HG02943 (cell line): Measurements from ENCODE around the gene KLC3.
"Not testable (repeated sequence)": the region's sequence is repeated elsewhere in the genome, so short reads cannot be mapped to it uniquely, and the experiment has no call there.

Experiments
- ATAC-seq: cut with Tn5 transposase; IDR thresholded peaks from one replicate; pipeline ENCODE4 v1.9.1; 2021; ENCODE audit warnings: mild to moderate bottlenecking, low read depth, moderate library complexity; ENCODE audit not compliant: unreplicated experiment

Gene KLC3

DNA sequence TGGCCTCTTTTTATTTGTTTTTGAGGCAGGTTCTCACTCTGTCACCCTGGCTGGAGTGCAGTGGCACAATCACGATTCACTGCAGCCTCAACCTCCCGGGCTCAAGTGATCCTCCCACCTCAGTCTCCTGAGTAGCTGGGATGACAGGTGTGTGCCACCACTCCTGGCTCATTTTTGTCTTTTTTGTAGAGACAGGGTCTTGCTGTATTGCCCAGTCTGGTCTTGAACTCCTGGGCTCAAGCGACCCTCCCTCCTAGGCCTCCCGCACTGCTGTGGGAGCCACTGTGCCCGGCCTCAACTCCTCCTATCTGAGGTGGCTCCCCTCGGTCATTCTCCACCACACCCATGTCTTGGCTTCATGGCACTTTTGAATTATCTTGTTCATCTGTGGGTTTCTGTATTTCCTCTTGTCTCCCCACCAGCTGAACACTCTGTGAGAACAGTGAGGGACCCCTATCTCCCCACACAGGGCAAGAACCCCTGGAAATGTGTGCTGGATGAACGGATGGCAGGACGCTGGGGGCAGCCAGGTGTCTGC is 25.8 kb upstream of the KLC3 start:
- ATAC-seq = no peak

DNA sequence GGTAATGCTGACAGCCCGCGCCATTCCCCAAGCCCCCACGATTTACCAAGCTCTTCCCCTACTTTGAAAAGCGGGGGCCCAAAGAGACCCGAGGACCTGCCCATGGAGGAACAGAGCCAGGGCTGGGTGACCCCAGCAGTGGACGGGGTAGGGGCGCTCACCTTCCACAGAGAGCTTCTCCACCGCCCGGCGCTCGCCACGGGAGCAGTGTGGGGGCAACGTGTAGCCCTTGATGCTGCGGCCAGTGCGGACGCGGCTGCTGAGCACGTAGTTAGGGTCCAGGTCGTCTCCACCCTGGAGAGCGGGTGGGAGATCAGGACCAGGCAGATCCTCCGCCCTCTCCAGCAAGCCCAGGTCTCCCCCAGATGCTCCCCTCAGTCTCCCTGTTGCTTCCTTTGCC is 25.2 kb upstream of the KLC3 start:
- no peak for ATAC-seq

DNA sequence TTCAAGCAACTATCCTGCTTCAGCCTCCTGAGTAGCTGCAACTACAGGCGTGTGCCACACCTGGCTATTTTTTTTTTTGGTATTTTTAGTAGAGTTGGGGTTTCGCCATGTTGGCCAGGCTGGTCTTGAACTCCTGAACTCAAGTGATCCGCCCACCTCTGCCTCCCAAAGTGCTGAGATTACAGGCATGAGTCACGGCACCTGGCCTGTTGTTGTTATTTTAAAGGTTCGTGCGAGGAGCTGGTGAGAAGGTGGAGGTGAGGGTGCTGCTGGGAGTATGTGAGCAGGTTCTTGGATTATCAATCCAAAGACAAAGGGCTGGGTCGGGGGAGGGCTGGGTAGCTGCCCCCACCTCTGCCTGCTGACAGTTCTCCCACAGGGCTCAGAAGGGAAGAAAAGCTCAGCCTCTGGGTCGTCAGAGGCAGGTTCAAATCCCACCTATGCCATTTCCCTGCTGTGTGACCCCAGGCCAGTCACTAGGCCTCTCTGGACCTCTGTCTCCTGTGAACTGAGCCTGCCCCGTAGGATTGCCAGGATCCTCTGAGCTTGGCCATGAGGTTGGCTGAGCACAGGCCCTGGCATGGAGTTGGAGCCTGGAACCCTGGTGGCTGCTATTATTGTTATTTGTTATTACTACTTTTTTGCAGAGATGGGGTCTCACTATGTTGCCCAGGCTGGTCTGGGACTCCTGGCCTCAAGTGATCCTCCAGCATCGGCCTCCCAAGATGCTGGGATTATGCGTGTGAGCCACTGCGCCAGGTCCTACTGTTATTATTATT is 19.4 kb upstream of the KLC3 start:
- no peak for ATAC-seq

DNA sequence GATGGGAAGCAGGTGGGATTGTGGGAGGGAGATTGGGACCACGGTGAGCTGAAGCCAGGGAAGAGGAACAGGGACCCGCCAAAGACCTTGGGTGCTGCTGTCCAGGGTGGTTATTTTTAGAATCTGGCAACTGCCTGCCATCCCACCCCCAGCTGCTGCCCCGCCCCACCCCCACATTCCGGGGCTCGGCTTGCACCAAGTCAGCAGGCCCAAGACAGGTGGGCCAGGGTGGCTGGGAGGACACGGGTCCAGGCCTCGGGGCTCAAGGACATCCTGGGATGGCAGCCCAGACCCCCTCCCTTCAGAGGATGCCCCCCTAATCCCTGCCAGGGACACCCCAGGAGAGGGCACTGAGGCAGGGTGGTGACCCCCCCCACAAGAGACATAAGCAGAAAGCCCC is 18.7 kb upstream of the KLC3 start:
- ATAC-seq = no peak

DNA sequence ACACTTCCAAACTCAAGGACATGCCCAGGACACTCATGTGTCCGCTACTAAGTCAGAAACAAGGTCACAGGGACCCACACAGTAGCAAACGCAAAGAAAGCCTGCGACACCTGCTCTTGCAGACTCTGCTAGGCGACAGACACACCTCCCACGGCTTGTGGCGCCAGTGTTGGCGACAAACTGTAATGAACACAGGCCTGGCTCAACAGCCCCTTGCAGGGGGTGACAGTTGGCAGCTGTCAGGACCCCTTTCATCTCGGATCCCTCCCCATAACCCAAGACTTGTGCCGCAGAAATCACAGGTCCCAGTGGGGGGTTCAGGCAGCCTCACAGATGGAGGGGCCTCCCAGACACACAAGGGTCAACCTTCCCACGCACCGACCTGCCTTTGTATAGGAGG is 18.2 kb upstream of the KLC3 start:
- no peak for ATAC-seq

DNA sequence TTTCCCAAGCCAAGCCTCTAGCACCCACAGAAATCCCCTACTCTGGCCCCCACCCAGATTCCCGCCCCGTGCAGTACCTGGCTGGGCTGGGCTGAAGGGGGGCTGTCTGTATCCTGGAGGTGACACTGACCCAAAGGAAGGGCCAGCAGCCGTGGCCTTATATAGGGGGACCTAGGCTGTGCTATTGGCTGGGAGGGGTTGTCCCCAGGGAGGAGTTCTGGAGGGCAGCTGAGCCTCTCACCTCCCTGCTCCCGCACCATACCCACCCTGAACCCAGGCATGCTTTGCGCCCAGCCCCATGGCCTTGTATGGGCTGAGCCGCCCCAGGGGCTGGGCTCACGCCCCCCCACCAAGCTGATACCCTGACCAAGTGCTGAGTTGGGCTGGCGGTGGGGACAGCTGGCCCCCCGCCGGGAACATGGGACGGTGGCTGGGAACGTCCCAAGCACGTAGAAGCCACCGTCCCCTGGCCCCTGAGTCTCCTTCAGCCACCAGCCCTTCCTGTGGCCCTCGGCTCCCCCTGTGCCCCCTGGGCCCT is 17.7 kb upstream of the KLC3 start, which contains the start of gene CKM:
CKM (minus strand) TSS at position 132 of the 538 bp plus-strand sequence. CDS start 3,162 bp downstream, outside the sequence.
- no peak for ATAC-seq

DNA sequence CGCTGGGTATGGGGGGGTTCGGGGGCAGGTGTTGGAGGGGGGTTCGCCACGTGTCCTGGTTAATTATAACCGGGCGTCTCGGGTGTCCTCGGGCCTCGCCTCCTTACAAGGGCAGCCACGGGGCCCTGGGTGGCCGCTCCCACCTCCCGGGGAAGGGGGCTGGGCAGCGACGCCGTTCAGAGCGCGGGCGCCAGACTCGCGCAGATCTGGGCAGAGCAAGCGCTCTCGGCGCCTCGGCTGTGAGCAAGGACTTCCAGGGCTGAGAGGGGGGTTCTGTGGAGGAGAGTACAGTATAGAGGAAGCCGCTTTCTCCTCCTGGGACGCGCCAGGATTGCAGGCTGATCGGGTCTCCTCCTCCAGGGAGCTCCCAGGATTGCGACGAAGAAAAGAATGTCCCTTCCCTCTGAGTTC is 16.9 kb upstream of the KLC3 start:
- no peak for ATAC-seq

DNA sequence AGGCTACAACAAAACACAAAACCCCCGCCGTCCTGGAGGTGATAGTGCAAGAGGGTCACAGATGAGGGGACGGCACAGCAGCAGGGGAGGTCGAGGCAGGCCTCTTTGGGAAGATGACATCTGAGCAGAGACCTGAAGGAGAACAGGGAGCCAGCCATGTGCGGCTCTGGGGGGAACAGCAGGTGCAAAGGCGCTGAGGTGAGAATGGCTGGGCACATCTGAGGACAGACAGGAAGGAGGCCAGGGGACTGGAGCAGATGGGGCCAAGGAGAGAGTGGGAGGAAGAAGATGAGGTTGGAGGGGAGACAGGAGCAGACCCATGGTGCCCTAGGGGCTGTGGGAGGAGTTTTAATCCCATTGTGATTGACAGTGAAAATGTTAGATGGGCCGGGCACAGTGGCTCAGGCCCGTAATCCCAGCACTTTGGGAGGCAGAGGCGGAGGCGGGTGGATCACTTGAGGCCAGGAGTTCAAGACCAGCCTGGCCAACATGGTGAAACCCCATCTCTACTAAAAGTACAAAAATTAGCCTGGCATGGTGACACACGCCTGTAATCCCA is 16.1 kb upstream of the KLC3 start:
- no peak for ATAC-seq

DNA sequence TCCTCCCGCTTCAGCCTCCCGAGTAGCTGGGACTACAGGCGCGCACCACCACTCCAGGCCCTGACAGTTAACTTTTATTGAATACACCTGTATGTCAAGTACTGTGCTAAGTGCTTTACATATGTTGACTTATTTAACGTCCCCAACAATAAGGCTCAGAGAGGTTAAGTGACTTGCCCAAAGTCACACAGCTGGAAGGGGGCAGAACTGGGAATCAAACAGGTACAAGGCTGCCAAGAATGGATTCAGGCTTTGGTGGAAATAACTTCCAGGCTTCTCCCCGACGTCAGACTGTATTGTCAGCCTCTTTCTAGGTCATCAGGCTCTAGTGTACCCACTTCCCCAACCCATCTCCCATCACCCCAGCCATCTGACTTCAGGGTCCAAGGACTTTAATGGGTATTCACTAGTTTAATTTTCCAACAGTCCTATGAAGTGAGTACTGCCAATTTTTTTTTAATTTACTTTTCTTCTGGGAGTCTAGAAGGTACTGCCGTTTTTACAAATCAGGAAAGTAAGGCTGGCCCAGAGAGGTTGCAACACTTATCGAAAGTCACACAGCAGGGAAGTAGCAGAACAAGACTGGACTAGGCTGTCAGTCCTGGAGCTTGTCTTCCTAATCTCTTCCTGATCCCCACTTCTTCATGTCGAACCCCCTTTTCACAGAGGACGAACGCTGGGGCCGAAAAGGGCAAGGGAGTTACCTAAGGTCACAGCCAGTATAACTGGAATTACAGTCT is 13.0 kb upstream of the KLC3 start:
- ATAC-seq = no peak

DNA sequence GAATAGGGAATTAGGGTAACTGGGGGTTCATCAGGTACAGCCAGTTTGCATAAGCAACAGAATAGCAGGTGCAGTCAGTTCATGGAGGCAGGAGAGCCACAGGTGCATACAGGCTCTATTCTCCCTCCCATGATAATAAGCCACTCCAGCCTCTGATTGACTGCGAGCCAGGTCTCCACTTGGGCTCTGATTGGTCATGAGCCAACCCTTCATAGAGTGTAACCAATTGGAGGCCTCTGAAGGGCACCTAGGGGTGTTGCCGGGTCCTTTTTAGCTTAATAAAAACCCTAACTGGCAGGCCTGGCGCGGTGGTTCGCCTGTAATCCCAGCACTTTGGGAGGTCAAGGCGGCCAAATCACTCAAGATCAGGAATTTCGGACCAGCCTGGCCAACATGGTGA is 9.1 kb upstream of the KLC3 start:
- no peak for ATAC-seq

DNA sequence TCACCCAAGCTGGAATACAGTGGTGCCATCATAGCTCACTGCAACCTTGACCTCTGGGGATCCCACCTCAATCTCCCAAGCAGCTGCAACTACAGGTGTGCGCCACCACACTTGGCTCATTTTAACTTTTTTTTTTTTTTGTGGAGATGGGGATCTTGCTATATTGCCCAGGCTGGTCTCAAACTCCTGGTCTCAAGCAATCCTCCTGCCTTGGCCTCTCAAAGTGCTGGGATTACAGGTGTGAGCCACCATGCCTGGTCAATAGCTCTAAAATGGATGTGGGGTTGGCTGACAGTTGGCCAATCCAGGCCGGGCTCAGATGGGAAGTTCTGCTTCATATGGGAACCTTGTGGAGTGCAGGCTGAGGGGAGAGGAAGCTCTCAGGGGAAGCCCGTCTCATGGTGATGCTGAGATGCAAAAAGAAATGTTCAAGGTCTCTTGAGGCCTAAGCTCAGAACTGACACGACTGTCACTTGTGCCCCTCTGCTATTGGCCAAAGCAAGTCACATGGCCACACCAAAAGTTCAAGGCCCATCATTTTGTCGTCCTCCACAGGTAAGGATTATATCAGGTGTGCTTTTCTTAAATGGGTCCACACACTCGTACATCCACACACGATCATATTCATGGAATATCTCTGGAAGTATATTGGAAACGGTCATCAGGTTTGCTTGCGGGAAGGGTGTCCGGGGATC is 6.8 kb upstream of the KLC3 start:
- no peak for ATAC-seq

DNA sequence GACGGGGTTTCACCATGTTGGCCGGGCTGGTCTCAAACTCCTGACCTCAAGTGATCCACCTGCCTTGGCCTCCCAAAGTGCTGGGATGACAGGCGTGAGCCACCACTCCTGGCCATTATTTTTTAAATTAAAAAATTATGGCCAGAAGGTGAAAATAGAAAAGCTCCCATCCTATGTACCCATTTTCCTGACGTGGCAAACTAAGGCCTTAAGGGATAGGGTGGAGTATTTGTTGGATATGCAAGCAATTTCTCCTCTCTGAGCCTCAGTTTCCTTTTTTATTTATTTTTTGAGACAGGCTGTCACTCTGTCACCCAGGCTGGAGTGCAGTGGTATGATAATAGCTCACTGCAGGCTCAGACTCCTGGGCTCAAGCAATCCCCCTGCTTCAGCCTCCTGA is 5.7 kb upstream of the KLC3 start:
- not testable (repeated sequence) for ATAC-seq

DNA sequence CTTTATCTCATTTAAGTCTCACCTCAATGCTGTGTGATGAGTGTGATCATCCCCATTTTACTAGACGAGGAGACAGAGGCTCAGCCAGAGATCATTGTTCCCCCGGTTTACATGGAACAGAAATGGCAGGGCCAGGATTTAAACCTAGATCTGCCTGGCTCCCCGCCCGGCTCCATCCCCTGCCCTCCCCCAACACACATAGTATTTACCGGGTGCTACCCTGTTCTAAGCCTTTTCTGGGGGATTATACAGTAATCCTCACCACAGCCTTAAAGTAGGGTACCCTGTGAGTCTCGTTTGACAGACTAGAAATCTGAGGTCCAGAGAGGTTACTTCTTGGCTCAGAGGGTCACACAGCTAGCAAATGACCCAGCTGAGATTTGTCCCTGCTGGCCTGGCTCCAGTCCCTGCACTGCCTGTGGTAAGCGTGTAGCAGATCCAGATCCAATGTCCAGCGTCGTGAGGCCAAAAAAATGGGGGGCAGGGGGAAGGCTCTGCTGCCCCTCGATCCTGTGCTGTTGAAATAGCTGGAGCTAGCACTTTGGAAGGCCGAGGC is 3.8 kb upstream of the KLC3 start:
- ATAC-seq = no peak

DNA sequence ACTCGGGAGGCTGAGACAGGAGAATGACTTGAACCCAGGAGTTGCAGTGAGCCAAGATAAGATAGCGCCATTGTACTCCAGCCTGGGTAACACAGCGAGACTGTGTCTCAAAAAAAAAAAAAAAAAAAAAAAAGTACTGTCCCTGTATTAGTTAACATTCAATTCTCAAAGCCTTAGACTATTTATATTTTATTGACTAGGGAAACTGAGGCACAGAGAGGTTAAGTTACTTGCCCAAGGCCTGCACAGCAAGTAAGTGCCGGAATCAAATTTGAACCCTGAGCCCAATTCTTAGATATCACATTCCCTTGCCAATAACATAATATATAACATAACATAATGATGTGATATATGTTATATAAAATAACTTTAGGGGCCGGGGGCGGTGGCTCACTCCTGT is 921 bp upstream of the KLC3 start:
- ATAC-seq = no peak

DNA sequence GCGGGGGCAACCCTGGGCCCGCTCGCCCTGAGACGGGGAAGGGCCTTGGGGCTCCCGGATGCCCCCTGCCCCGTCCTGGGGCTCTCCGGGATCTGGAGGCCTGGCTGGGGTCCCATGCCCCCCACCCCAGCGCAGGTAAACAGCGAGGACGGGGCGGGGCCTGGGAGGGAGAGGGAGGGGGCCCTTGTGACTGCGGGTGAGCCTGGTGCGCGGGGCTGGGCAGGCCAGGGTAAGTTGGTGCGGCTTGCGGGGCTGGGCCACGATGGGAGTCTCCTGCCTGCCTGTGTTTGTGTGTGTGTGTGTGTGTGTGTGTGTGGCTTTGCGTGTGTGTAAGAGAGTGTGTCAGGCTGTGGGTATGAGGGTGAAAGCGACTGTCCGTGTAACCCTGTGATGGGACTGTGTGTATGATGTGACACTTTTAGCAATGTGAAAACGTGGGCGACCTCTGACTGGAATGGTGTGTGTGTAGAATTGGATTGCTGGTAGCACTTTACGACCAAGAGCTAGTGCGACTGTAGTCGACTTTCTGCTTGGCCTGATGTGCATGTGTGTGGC is 426 bp downstream of the KLC3 start:
- ATAC-seq = no peak

DNA sequence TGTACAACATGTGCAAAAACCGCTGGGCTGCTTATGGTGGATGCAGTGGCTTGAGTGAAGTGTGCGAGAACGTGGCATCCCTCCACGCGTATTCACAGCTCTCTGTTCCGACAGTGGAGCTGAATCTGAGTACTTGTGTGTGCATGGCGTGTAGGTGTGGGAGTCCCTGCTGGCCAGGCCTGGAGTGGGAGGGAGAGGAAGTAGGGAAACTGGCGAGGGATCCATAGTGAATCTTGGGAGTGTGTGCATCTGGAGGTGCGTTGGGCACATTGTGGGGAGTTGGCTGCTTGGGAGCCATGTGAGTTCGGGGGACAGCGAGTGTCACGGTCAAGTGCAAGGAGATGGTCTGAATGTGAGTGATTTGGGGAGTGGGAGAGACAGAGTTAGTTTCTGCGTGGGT is 2.4 kb downstream of the KLC3 start:
- ATAC-seq = no peak

DNA sequence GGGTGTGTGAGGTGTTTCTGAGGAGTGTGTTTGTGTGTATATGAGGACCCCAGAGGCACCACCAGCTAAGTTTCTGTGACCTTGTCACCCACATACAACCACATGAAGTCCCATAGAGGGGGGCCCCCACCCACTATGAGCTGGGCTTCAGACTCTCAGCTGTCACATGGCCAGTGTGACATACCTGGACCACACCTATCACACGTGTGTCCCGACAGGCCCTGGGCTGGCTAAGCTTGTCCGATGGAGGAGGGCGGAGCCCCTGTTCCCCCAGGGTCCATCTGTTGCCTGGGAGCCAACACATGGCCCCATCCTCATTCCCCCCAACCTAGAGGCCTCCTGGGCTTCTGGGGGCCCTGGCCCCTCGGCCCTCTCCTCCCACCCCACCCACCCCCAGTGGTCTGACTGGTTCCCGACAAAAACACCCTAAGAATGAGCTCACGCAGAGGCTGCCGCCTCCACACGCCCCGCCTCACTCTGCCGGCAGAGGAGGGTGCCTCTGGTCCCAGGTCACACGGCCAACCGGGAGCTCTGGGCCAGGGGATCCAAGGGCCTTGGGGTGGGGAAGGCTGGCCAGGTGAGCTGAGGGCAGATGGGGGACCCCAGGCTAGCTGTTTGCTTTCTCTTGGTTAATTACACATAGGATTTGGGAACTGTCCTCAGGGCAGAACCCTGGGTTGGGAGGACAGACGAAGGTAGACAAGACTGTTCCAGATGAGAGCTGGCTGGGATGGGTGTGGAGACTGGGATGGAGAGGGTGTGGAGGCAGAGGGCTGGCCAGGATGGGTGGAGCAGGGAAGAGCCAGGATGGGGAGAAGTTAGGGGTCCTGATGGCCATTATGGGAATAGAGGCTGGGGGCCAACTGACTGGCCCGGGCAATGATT is 4.3 kb downstream of the KLC3 start:
- no peak for ATAC-seq

DNA sequence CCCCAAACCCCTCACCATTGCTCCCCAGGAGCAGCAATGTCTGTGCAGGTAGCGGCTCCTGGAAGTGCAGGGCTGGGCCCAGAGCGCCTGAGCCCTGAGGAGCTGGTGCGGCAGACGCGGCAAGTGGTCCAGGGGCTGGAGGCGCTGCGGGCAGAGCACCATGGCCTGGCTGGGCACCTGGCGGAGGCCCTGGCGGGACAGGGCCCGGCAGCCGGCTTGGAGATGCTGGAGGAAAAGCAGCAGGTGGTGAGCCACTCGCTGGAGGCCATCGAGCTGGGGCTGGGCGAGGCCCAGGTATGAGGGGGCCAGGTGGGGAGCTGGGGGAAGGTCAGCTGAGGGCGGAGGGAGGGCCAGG is 4.9 kb downstream of the KLC3 start:
- no peak for ATAC-seq

DNA sequence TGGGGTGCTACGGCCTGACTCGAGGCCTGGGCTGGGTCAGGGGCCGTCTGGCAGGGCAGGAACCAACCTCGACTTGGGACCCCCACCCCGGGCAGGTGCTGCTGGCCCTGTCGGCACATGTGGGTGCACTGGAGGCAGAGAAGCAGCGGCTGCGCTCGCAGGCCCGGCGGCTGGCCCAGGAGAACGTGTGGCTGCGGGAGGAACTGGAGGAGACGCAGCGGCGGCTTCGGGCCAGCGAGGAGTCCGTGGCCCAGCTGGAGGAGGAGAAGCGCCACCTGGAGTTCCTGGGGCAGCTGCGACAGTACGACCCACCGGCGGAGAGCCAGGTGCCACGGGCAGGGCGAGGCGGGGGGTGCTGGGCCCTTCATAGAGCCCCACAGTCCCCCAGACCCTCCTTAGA is 5.9 kb downstream of the KLC3 start:
- no peak for ATAC-seq
